ENCODE data around the gene COTL1. TPM values are rescaled to one million over a fixed set of nuclear protein-coding genes. Genes with fewer than 3 reads are reported as not detected.
A peak's percentile ranks its signal among the peaks of the same experiment; 100 is the strongest.
"Not testable (repeated sequence)": the region's sequence is repeated elsewhere in the genome, so short reads cannot be mapped to it uniquely, and the experiment has no call there.

Gene COTL1
- total RNA-seq, 1 experiment from 2014 or later, result 408 TPM

DNA sequence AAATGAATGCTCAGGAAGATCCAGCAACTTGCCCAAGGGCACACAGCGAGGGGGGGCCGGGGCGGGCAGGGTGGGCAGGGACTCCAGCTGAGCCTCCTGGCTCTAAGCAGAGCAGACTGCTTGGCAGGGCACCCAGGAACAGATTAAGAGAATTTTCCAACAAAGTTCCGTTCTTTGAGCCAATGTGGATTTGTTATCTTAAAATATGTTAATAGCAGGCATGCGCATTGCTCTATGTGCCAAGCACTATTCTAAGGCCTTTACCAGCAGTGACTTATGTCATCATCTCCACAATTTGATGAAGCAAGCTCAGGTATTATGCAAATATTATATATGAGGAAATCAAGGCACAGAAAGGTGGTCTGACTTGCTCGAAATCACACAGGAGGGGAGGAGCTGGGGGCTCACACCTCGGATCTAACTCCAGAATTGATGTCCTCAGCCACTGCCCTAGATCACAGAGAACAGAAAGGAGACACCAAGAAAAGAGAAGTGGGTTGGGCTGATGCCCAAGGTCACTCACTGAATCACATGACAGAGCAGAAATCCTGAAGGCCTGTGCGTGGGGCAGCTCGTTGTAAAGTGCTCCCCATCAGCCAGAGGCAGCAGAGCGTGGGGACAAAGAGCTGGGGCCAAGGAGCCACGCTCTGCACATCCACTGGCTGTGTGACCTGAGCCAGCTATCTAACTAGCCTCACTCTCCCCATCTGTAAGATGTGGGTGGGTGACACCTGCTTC is 90.2 kb downstream of the COTL1 start:
- ATAC-seq, result no peak
- CTCF ChIA-PET, result no interaction called here

DNA sequence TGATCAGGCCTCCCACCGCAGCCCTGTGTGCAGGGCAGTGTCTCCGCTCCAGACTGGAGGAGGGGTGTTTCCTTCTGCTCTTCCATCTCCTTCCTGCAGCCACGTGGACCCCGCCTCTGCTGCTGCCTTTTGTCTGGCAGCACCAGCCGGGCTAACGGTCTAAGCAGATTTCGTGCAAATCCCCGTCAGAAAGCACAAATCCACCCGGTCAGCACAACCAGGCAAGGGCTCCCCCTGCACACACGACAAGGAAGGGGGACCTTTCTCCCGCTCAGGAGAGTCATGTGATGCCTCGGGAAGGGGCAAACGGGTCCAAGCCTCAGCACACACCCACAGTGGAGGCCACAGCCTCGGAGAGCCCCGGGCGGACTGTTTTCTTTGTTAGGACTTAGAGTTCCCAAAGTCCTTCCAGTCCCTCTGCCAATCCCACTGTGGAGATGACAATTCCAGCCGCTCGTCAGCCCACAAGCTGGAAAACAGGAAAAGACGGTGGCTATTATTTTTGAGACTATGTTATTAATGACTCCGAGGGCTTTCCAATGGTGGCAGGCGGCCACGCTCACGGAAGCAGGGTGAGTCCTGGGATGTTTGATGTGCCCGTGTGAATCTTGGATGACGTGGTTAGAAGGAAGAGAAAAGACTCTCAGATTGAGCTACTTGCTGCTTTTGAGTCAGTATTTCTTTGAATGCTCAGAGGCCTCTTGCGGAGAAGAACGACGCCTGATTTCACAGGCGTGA is 90.9 kb downstream of the COTL1 start:
- POLR2A ChIA-PET (ENCODE audit: unreplicated experiment), result interaction anchor here (0.6 kb wide), 1 partner anchor 235 kb away, joined by 4 read pairs; no protein-coding TSS in a partner anchor
- Histone ChIP-seq H4K20me1 (ENCODE audit: low read length) (no peaks in the 10 kb centered on the region), H2AFZ (ENCODE audit: low read length) (peak overlapping the region; percentile 48), H3K4me3 (ENCODE audit: low read length) (no peak overlapping the region), H3K27ac (ENCODE audit: low read length) (no peak overlapping the region), H3K9me2 (replicated peaks; ENCODE audit: low read length) (no peaks in the 10 kb centered on the region), H3K36me3 (ENCODE audit: low read depth, low read length) (no peaks in the 10 kb centered on the region), H3K9me3 (ENCODE audit: low read length) (no peaks in the 10 kb centered on the region), H3F3A (ENCODE audit: low read length, unreplicated experiment) (no peaks in the 10 kb centered on the region), H3K27me3 (ENCODE audit: low read length) (no peaks in the 10 kb centered on the region), H3K79me2 (ENCODE audit: low read length) (no peaks in the 10 kb centered on the region), H3K4me2 (ENCODE audit: low read length) (no peak overlapping the region), H3K4me1 (ENCODE audit: insufficient read depth, low read length) (no peaks in the 10 kb centered on the region), H3K9ac (ENCODE audit: low read length) (no peak overlapping the region)
- TF ChIP-seq, protein P1, sequence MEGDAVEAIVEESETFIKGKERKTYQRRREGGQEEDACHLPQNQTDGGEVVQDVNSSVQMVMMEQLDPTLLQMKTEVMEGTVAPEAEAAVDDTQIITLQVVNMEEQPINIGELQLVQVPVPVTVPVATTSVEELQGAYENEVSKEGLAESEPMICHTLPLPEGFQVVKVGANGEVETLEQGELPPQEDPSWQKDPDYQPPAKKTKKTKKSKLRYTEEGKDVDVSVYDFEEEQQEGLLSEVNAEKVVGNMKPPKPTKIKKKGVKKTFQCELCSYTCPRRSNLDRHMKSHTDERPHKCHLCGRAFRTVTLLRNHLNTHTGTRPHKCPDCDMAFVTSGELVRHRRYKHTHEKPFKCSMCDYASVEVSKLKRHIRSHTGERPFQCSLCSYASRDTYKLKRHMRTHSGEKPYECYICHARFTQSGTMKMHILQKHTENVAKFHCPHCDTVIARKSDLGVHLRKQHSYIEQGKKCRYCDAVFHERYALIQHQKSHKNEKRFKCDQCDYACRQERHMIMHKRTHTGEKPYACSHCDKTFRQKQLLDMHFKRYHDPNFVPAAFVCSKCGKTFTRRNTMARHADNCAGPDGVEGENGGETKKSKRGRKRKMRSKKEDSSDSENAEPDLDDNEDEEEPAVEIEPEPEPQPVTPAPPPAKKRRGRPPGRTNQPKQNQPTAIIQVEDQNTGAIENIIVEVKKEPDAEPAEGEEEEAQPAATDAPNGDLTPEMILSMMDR (conservative IDR thresholded peaks at IDR 0.05; ENCODE audit: low read depth, low read length), result no peak
- no TSS peak for BruUV-seq (replicated peaks)
- DNase-seq (no peak), ATAC-seq (peak; percentile 66)
- CTCF ChIA-PET, result no interaction called here
- intact Hi-C loops (cut with micrococcal nuclease), result no loop called here

More for the DNA sequence above, 90.2 kb downstream of the COTL1 start:
- BruUV-seq (replicated peaks), result no TSS peak
- no peaks in the 10 kb centered on the region for H3K79me2 ChIP-seq (ENCODE audit: low read length)
- H3K4me2 ChIP-seq (ENCODE audit: low read length), result no peak overlapping the region
- H3K36me3 ChIP-seq (ENCODE audit: low read depth, low read length), result no peaks in the 10 kb centered on the region
- H3K4me1 ChIP-seq (ENCODE audit: insufficient read depth, low read length), result no peaks in the 10 kb centered on the region
- no peaks in the 10 kb centered on the region for H3K9me2 ChIP-seq (replicated peaks; ENCODE audit: low read length)
- no peaks in the 10 kb centered on the region for H3K9me3 ChIP-seq (ENCODE audit: low read length)
- TF ChIP-seq, protein P1 (conservative IDR thresholded peaks at IDR 0.05; ENCODE audit: low read depth, low read length), result no peak
- TF ChIP-seq EZH2phosphoT487 (IDR thresholded peaks at IDR 0.05; ENCODE audit: borderline replicate concordance, low read length) (no peak), EZH2 (IDR thresholded peaks at IDR 0.05; ENCODE audit: low read length, unreplicated experiment) (no peak)
- POLR2A ChIA-PET (ENCODE audit: unreplicated experiment), result interaction anchor here (0.6 kb wide), 1 partner anchor 236 kb away, joined by 4 read pairs; no protein-coding TSS in a partner anchor
- no peak for DNase-seq
- H3K27me3 ChIP-seq (ENCODE audit: low read length), result no peaks in the 10 kb centered on the region
- no peaks in the 10 kb centered on the region for H3F3A ChIP-seq (ENCODE audit: low read length, unreplicated experiment)
- no peak overlapping the region for H3K27ac ChIP-seq (ENCODE audit: low read length)
- H3K4me3 ChIP-seq (ENCODE audit: low read length), result no peak overlapping the region
- H3K9ac ChIP-seq (ENCODE audit: low read length), result no peak overlapping the region
- intact Hi-C loops (cut with micrococcal nuclease), result no loop called here
- no peaks in the 10 kb centered on the region for H4K20me1 ChIP-seq (ENCODE audit: low read length)
- no peak overlapping the region for H2AFZ ChIP-seq (ENCODE audit: low read length)

DNA sequence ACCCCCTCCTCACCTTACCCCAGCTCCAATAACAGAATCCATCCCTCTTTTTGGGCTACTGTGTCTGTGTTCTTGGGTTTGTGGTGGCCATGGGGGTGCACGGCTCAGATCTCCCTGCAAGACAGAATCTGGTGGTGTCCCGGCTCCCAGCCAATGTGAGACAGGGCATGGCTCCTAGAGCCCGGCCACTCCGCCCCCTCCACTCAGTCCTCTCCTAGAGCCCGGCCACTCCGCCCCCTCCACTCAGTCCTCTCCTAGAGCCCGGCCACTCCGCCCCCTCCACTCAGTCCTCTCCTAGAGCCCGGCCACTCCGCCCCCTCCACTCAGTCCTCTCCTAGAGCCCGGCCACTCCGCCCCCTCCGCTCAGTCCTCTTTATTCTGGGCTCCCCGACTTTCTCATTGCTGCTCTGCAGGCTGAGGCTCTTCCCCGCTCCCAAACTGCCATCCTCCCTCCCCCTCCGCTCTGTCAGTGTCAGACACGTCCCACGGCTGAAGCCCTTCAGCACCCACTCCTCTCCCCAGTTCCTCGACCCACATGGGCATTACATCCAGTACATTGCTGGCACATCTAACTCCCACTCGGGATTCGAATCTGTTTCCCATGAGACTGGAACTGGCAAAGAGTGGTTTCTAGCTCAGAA is 92.8 kb downstream of the COTL1 start:
- H3K27ac ChIP-seq (ENCODE audit: low read length); ATAC-seq; H3K79me2 ChIP-seq (ENCODE audit: low read length); H2AFZ ChIP-seq (ENCODE audit: low read length); H3K4me2 ChIP-seq (ENCODE audit: low read length); DNase-seq; intact Hi-C loops (cut with micrococcal nuclease); H3F3A ChIP-seq (ENCODE audit: low read length, unreplicated experiment); H3K27me3 ChIP-seq (ENCODE audit: low read length); BruUV-seq (replicated peaks); H3K36me3 ChIP-seq (ENCODE audit: low read depth, low read length); H3K9me3 ChIP-seq (ENCODE audit: low read length); CTCF ChIA-PET; H3K9me2 ChIP-seq (replicated peaks; ENCODE audit: low read length); H3K4me1 ChIP-seq (ENCODE audit: insufficient read depth, low read length); H3K9ac ChIP-seq (ENCODE audit: low read length); H4K20me1 ChIP-seq (ENCODE audit: low read length); POLR2A ChIA-PET (ENCODE audit: unreplicated experiment); H3K4me3 ChIP-seq (ENCODE audit: low read length): not testable (repeated sequence)
